GM18907 (cell line): ENCODE data around the gene MYH10.

ENCODE experiments used
- ATAC-seq: cut with Tn5 transposase; IDR thresholded peaks from one replicate; pipeline ENCODE4 v1.9.1; 2021; ENCODE audit warnings: mild to moderate bottlenecking, moderate library complexity; ENCODE audit not compliant: unreplicated experiment

MYH10 gene

DNA sequence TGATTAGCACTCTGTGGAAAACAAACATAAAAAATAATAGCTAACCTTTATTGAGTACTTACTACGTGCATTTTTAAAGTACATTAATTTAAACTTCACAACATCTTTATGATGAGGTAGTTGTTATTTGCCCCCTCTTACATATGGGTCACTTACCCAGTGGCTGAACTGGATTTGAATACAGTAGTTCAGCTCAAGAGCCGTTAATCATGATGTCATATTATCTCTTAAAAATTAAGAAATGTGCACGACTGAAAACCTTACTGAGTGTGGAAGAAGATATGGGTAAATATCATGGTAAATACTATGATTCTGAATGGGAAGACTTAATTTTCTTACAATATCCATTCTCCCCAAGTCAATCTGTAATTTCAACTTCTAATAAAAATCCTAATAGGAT lies 177.2 kb downstream of the MYH10 start:
- no peak for ATAC-seq

DNA sequence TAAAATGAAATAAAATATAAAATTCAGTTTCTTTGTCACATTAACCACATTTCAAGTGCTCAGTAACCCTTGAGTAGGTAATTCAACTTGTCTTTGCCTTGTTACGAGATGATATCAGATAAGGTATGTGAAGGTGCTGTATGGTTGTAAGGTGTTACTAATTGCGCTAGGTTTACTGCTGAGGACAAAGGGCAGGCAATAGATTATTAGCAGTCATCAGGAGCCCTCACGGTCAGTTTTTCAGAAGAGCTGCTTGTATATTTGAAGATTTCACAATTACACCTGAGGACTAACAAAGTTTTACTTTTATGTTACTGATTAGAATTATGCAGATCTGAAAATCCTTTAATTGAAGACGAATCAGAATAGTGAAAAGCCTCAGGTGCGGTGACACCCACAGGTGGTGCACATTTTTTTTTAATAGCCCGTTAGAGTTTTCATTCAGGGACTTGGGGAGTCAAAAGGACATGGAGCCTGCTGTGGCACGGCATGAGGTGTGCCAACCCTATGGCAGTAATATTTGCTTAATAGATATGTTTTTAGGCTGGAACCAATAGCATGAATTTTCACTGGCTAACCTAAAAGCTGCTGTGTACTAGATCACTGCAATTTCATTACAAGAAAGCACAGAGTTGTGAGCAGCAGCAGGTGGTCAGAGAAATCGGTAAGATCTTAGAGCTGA lies 178.5 kb downstream of the MYH10 start:
- ATAC-seq, result no peak

DNA sequence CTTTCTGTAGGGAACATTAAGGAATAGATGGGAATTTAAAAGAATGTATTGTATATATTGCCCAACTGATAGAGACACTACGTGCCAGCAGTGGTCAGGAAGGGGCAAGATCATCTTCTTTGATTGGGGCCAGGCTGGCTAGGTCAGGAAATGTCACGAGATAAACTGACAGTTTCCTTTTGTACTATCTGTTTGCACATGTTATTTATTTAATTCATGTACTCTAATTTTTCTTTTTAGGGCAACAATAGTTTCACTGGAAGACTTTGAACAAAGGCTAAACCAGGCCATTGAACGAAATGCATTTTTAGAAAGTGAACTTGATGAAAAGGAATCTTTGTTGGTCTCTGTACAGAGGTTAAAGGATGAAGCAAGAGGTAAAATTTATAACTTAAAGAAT lies 182.2 kb downstream of the MYH10 start:
- ATAC-seq, result no peak

DNA sequence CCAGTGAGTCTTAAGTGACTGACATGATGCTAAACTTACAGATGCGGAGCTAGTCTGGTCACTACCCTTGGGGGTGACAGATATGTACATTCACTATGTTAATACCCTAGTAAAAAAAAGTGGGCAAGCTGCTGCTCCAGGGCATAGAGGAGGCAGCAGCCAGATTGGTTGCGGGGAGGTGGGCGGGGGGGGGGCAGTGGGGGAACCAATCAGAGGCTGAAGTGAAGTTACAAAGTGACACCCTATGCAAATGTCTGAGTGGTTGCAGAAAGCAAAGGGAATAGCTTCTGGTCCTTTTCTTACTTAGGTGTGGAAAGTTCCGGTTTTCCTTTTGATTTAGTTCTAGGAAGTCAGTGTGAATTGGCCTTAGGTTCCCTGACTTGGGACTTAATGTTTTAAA lies 182.7 kb downstream of the MYH10 start:
- ATAC-seq, result no peak

DNA sequence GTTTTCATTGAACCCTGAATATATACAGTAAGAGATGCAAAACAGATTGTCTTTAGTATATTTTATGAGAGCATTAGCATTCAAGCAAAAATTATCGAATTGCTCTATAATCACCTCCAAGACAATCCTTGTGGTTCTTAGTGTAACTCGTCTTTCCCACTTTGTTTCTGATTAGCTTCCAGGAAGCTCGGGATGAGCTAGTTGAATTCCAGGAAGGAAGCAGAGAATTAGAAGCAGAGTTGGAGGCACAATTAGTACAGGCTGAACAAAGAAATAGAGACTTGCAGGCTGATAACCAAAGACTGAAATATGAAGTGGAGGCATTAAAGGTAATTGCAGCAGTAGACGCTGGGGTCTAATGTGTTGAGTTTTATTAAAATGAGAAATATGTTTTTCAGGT lies 185.0 kb downstream of the MYH10 start:
- no peak for ATAC-seq

DNA sequence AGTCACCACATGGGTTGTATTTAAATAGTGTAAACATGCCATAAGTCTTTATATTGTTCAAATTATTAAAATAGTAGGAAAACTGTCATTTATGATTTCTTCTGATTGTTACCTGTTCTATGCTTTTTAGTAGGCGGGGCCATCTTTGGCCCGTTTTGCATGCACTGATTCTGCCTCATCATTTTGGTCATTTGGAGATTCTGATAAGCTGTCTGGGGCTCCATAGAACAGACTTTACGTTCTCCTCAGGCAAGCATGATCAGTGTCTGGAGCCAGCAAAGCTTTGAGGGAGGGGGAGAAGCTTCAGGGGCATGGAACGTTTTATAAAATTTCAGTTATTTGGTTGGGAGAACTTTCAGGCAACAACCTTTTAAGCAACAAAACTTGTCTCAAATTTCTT lies 186.0 kb downstream of the MYH10 start:
- ATAC-seq, result no peak

DNA sequence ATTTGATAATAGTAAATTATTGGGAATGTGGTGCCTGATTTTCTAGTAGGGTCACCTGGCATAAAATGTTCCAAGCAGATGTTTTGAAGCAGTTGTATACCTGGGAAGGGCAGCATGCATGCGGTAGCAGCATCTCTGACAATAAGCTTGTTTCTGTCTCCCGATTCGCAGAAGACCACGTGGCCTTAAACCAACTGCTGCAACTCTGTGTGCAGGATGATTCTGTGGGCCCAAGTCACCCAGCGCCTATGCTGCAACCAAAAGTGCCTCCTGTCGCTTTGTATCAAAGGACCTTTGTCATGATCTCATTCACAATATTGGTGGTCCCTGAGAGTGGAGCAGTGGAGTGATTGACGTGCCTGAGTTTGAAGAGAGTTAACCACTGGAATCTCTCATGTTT lies 186.8 kb downstream of the MYH10 start:
- no peak for ATAC-seq

DNA sequence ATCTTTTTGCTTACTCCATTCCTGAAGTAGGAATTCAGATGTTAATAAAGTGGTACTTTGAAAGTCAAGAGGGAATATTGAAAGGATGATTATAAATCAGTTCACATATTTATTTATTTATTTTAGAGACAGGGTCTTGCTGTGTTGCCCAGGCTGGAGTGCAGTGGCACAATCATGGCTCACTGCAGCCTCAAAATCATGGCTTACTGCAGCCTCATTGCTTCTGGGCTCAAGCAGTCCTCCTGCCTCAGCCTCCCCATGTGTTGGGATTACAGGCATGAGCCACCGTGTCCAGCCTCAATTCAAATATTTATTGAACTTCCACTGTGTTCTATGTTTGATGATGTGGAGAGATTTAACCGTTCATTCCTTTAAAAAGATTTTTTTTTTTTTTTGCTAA lies 188.2 kb downstream of the MYH10 start:
- no peak for ATAC-seq

DNA sequence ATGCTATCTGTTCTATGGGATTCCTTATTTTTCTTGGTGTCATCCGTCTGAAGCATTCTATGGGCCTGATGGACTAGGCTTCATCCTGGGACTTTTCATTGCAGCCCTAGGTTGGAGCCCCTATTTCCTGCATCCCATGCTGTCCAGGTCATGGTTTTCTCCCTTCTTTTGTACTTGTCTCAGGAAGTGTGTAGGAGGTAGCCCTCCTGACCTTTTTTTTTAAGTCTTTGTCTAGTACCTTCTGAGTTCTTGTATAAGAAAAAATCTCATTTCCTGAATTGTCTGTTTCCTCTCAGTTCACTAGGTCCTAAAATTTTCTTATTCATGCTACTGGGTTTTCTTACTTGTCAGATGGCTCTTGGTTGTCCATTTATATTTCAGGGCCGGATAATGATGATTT lies 188.8 kb downstream of the MYH10 start:
- ATAC-seq, result no peak

DNA sequence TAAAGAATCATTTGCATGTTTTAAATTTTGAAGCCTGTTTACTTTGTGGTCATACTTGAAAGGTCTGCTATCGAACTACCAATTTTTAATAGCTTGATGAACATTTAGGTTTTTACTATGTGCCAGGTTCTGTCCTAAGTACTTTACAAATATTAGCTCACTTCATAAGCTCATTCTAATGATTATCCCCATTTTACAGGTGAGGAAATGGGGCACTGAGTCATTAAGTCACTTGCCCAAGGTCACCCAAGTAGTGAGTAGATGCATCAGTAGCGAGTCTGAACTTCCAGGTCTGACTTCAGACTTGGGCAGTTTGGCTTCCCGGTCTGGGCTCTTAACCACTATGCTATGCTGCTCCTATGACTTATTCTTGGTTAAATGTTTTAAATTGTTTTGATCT lies 190.8 kb downstream of the MYH10 start:
- no peak for ATAC-seq

DNA sequence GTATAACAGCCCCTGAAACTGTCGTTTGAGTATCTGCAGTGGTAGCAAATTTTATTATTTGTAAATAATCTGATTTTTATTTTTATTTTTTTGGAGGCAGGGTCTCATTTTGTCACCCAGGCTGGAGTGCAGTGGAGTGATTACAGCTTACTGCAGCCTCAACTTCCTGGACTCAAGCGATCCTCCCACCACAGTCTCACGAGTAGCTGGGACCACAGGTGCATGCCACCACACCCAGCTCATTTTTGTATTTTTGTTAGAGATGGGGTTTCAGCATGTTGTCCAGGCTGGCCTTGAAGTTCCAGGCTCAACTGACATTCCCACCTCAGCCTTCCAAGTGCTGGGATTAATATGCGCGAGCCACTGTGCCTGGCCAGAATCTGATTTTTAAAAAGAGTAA lies 192.1 kb downstream of the MYH10 start:
- ATAC-seq, result no peak

DNA sequence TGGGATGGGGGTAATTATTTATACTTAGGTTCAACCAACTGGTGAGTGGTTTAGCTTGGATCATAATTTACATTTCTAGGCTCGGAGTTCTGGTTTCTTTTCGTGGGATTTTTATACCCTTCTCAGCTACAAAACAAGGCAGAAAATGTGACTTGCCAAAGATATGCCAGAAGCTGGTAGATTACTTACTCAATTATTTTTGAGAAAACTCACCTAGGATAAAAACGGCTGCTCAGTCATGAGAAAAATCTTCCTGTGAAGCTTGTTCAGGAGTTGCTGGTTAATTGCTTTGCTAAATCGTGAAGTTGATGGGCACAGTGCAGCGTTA lies 193.7 kb downstream of the MYH10 start:
- no peak for ATAC-seq

DNA sequence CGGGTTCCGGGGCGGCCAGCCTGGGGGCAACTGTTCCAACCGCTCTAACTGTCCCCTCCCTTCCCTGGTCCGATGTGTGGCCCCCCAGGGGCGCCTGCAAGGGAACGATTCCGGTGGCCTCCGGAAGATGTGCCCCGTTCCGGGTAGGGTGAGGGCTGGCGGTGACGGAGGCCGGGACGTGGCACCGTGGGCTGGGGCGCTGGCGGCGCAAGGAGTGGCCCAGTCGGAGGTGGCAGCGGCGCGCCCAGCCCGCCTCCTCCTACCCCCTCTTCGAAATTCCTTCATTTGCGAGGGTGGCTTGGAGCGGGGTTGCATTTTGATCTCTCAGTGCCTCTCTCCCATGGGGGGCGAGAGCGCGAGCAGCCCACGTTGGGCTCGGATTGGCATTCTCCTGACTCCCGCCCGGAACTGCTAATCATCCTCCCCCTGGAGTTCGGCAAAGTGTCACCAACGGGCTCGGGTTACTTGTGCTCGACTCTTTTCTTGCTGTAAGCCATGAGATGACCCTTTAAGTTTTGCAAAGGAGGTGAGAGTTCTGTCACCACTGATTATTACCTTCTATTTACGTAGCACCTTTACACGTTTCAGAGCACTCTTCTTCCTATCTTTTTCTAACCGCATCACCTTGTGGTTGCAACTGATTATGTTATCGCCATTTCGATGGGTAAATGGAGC lies 194.2 kb downstream of the MYH10 start:
- peak; percentile 63 for ATAC-seq

DNA sequence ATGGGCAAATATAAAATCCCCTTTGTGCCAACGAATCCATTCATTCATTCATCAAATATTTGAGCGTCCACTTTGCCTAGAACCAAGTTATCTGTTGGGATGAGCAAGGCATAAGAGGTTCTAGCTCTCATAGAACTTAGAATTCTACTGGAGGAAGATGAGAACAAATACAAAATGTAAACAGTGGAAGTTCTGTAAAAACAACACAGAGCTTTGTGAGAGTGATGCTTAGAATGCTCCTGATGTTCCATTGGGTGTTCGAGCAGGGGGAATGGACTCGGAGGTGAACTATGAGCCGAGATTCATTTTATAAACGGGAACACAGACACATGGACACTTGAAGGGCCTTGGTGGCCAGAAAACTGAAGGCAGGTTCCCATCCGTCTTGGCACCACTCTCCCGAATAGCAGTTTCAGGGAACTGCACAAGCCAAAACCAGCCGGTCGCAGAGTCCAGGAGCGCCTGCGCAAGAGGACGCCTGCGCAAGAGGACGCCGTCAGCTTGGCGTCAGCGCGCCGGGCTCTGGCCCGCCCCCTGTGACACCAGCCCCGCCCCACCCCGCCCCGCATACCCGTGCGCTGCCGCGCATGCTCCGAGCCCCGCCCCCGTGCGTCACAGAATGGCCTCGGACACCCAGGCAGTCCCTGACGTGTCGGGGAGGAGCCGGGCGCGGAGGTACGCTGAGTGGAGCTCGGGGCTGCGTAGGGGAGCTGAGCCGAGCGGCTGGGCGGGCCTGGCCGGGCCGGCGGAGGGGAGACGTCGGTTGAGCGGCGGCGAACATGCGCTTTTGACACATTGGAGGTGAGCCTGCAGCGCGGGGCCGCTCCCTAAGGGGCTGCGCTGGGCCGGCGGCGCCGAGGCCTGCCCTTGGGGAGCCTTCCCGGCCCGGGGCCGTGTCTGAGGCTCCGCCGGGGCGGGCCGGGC lies 195.0 kb downstream of the MYH10 start, which contains the start of gene NDEL1:
TSS of gene NDEL1 (plus strand) at position 640 of the 924 bp plus-strand sequence. CDS start 8,388 bp downstream, outside the sequence.
- ATAC-seq, result peak; percentile 95

DNA sequence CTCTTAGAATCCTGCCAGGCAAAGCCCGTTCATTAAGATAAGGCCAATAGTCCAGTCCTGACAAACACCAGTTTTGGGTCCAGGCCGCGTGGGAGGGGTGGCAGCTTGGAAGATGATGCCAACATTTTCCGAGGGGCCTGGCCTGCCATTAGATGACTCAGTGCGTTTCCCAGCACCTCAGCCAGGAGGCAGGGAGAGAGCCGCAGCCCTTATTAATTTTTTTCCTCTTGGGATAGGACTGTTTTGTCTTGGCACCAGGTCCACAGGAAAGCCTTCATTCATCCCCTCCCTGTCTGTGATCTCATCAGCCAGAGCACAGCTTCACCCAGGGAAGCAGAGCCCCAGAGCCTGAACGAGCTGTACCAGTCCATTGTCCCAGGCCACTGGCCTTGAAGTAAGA lies 199.6 kb downstream of the MYH10 start:
- no peak for ATAC-seq

DNA sequence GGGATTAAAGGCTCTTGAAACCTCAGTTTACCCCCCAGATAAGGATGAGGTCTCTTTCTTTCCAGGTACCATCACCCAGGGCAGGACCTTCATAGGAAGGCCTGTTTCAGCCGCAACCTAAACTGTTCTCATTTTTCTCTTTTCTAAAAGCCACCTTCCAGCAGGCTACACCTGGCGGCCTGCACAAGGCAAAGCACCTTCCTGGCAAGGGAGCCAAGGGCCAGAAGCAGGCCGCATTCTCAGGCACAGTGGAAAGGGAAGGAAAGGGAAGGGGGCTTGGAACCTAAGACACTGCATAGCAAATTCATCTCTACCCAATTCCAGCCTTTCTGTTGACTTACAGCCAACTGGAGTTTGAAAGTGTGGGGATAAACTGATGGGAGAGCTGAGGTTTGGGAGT lies 203.7 kb downstream of the MYH10 start:
- ATAC-seq, result no peak

DNA sequence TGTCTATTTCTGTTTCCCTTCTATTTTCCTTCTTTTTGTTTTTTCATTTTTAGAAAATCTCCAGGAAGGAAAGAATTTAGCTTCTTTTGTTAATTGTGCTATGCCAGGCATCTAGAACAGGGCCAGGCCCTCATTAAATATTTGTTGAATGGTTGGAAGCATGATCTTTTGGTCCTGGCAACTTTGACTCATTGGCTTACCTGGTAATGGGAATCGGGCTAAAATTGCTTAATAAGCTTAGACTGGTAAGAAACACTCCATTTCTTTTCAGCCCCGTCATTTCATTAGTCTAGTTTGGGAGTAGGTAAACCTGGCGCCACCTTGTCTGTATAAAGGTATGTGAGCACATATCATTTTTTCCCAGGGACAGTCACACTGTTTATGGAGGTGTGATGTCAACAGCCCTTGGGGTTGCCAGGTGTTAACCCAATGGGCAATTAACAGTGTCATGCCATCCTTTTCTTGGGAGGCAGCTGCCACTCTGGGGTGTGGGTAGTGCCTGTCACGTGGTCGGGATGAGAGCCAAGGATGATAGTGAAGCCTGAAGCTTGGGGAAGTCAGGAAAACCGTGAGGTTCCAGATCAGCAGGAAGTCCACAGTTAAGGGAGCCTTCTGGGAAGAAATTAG lies 204.3 kb downstream of the MYH10 start:
- ATAC-seq, result no peak
